Liver (tissue), 3 donors: ENCODE results near the gene ADPRS.

Experiments
- ATF3 ChIP-seq: IDR thresholded peaks from 2 replicates; pipeline ENCODE4 v1.6.1; 2016; ENCODE audit warnings: antibody characterized with exemption
- CTCF ChIP-seq: fragments of 150-350 bp; IDR thresholded peaks from 2 replicates; pipeline ENCODE4 v1.5.1; 2017; ENCODE audit warnings: improper control_type of control experiment, low read depth, low read length; ENCODE audit not compliant: missing input control
- JUND ChIP-seq, 2 donors: IDR thresholded peaks; 2 replicates each; pipeline ENCODE4 v1.6.1; 2016; ENCODE audit warnings: antibody characterized with exemption in 2 of 2
- donor health status: healthy.
- donor health status: healthy.

GRCh38 chr1:36088577-36089392 lies at the start of gene ADPRS:
- TF ChIP-seq CTCF (peak; percentile 97), JUND (IDR thresholded peaks at IDR 0.05) (no peak), ATF3 (no peak)
